ENCODE data around the gene WWOX.
"Not testable (repeated sequence)": the region's sequence is repeated elsewhere in the genome, so short reads cannot be mapped to it uniquely, and the experiment has no call there.

Gene WWOX

DNA sequence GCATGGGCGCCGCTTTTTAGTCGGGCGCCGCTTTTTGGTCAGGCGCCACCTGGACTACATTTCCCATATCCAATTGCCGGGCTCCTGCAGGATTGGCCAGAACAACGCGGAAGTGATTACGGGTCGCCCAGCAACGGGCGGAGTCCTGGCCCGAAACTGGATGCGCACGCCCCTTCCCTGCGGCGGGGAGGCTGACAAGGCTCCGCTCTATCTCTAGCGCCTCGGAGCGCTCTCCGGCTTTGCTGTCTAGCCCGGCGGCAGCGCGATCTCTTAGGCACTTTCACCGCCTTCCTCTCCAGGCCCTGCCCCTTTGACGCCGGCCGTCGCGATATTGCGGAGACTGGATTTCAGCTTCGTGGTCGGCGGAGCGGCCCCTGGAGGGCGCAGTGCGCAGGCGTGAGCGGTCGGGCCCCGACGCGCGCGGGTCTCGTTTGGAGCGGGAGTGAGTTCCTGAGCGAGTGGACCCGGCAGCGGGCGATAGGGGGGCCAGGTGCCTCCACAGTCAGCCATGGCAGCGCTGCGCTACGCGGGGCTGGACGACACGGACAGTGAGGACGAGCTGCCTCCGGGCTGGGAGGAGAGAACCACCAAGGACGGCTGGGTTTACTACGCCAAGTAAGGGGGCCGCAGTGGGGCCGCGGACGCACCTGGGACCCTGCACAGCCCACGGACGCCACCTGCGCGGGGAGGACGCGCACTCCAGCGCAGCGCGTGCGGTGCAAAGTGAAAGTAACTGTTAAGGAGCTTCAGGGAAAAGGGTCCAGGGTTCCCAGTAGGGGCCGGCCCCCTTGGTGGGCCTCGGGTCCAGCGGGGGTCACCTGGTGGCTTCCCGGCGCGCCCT is at the start of gene WWOX:
Gene WWOX (plus strand): TSS at position 384 of the 841 bp plus-strand sequence.
- peak; percentile 94 for DNase-seq (ENCODE audit: low spot score)

DNA sequence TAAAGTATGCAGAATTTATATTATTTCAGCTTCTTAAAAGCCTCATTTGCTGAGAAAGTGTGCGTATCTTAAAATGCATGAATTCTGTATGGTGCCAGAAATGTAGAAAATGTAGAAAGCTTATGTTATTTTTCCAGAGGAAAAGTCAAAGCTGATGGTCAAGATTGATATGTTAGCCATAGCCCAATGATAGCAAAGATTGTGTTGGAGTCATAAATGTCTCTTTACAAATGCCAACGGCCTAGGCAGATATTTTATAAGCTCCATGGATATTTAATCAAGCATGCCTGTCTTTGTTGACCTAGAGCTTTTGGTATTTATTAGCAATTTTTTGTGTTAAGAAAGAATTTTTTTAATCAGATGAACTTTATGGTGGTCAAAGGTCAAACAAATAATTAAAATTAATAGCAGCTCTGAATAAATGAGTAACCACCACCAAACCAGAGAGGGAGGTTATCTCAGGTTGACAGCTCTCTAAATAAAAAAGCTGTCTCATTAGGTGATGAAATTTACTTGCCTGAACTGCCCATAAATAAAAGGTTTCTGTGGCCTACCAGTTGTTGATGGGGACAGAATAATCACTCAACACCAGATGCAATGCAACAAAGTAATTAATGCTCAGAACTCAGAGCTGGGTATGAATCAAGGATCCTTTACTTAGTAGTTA is 48.6 kb upstream of the WWOX start:
- no peak for DNase-seq (ENCODE audit: low spot score)

DNA sequence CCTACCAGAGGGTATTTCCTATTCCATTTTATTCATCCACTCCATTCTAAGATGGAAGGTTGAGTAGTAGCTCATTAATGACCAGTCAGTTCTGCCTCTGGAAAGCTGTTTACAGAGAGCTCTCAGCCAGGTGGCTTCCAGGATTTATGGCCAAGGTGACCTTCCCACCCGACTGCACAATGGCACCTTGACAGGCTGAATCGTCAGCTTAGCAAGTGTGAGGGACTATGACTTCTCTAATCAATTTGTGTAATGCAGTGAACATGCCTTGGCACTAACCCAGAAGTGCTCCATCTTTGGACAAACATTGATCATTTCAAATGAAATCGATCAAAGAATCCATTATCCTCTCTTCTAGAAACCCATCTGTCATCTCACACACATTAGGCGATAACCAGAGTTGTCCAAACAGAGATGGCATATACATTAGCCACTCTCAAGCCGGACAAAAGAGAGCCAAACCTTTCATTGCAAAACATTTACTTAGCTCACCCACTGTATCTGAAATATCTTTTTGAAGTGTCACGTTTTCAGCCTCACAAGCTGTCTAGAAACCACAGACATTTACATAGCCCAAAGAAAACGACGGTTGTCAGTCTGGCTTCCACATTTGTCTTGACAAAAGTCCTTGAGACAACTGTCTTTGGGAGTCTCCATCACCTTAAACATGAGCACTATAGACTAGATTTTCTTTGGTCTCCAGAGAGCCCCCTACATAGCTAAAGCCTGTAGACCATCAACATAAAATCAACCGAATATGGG is 41.5 kb upstream of the WWOX start:
- no peak for DNase-seq (ENCODE audit: low spot score)

DNA sequence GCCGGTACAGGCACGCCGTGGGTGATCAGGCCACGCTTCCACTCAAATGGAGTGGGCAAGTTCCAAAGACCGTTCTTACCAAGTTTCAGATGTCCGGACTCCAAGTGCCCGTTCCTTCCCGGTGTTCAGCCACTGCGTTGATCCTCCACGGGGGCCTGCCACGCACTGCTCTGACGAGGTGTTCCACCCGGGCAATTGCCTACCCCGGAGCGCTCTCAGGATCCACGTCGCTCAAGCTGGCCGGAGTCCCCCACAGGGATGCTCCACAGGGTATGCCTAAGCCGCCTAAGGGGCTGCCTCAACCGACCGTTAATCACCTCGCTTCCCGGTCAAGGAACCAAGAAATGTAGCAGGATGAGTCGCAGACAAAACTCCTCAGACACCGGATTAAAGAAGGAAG is 39.6 kb upstream of the WWOX start:
- not testable (repeated sequence) for DNase-seq (ENCODE audit: low spot score)

DNA sequence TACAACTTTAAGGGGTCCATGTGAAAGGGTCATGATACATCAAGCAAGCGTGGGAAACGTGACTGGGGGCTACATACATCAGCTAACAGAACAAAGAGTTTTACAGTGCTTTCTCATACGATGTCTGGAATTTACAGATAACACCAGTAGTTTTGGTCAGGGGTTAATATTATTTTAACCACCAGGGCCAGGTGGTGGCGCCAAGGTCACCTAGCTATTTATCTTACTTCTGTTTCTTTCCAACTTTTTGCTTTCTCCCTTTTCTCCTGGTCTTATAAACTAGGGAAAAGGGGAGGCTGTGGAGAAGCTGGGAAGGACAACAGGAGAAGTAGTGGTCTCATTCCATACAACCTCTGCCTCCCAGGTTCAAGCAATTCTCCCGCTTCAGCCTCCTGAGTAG is 39.2 kb upstream of the WWOX start:
- no peak for DNase-seq (ENCODE audit: low spot score)

- DNase-seq (ENCODE audit: low spot score) = no peak
Observed at GRCh38 chr16:78060809-78061208, 38.6 kb upstream of the WWOX start.

DNA sequence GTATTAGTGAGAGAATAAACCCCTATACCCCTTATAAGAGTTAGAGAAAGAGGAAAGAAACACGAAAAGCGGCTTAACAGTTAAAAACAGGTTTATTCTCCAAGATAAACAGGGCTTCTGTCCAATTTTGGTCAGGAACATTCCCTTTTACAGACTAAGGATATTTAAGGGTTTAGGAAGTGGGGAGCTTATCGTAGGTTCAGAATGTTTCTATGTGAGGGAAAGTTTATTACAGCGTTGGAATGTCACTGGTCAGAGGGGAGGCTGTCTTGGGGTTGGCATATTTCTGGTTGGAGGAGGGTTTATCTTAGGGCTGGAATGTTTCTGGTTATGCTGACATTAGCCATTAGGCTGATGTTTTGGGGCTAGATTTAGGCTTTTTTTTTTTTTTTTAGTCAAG is 34.1 kb upstream of the WWOX start:
- no peak for DNase-seq (ENCODE audit: low spot score)

GRCh38 chr16:78069913-78070312 is 29.5 kb upstream of the WWOX start:
- no peak for DNase-seq (ENCODE audit: low spot score)

DNA sequence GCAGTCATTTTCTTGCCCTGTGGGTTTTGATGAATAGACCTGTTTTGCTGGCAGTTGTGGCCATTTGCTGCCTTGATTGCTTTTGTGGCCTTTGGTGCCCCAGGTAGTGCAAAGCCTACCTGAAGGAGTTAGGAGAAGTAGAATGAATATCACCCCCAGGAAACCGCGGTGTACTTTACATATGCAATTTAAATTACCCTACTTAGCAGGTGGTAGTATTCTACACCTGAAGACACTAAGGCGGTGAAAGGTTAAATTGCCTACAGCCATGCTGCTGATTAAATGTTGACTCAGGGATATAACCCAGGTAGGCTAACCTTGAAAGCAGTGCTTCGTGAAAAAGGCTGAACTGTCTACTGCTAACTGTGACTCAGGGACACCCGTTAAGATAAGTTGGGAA is 27.2 kb upstream of the WWOX start:
- no peak for DNase-seq (ENCODE audit: low spot score)

DNA sequence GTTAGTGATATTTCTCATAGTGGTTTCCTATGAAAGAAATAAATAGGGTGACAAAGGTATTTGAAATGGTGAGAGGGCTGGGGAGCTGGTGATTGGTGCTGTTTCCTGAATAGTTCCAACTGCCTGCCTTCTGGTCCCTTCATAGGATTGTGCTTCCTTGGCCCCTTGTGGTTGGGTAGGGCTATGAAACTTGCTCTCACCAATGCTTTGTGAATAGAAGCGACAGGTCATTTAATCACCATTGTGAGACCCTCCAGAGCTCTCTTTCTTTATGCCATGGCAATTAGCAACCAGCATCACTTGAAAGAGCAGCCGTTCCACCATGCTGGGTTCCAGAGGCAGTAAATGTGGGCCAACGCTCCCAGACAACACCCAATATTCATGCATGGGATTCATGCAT is 23.7 kb upstream of the WWOX start:
- no peak for DNase-seq (ENCODE audit: low spot score)

DNA sequence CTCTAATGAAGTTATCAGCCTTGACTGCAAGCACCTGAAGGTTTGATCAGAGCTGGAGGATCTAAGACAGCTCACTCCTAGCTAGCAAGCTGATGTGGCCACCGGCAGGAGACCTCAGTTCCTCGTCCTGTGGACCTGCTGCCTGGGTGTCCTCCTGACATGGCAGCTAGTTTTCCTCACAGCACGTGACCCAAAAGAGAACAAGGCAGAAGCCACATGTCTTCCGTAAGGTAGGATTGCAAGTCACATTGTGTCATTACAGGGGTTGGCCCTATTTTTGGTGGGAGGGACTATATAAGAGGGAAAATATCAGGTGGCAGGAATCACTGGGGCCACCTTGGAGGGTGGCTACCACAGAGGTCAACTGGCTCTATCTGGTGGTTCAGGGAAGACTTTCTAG is 18.1 kb upstream of the WWOX start:
- DNase-seq (ENCODE audit: low spot score) = no peak

- no peak for DNase-seq (ENCODE audit: low spot score)
Observed at GRCh38 chr16:78091419-78091818, 8.0 kb upstream of the WWOX start.

DNA sequence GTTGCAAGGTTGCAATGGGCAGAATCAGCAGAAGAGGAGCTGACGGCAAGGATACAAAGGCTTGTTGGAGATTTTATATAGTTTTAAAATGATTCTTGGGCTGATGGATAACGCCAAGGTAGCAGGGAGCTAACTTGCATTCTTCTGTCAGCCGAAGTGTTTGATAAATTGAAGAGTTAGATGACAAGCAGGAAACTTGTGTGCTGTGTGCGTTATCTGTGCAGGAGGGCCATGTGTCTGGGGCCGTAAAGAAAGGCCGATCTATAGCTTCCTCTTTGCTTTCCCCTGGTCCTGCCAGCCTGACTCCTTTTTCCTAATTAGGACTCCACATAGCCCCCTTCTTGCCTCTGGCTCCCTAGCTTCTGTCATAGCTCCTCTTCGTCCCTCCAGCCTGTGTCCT is 6.7 kb upstream of the WWOX start:
- DNase-seq (ENCODE audit: low spot score) = no peak

DNA sequence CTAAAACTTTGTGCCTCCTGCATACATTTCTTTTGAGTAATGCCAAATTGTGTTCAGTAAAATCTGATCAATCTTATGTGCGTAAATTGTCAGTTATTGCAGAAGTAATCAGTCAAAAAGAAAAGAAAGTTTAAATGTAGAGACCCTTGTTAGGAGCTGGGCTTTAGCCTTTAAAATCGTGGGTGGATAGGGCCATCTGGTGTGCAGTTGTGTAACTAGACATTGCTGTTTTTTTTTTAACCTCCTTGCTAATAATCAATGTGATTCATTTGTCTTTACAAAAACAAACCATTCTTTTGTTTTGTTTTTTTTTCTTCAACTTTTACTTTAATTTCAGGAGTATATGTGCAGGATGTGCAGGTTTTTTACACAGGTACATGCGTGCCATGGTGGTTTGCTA is 5.3 kb upstream of the WWOX start:
- DNase-seq (ENCODE audit: low spot score) = no peak

DNA sequence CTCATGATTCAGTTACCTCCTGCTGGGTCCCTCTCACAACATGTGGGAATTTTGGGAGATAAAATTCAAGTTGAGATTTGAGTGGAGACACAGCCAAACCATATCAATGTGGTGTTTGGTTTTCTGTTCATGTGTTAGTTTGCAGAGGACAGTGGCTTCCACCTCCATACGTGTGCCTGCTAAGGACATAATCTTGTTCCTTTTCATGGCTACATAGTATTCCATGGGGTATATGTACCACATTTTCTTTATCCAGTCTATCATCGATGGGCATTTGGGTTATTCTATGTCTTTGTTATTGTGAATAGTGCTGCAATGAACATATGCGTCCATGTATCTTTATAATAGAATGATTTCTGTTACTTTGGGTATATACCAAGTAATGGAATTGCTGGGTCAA is 4.5 kb upstream of the WWOX start:
- no peak for DNase-seq (ENCODE audit: low spot score)

GRCh38 chr16:78096386-78096785 is 3.1 kb upstream of the WWOX start:
- DNase-seq (ENCODE audit: low spot score) = peak; percentile 20

DNA sequence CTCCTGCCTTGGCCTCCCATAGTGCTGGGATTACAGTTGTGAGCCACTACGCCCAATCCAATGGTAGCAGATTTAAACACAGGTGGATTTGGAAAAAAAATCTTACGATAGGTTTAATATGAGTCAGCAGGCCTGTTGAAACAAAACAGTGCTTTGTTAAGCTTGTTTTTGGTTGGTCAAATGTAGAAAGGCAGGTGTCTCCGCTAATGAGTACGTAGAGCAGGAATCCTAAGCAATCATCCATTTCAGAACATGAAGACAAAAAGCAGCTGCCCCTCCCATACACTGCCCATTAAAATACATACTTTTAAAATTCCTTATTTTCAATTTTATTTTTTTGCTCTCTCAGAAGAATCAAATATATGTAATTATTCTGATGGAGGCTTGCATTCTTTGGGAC is 1.9 kb upstream of the WWOX start:
- no peak for DNase-seq (ENCODE audit: low spot score)

GRCh38 chr16:78098087-78098486 is 1.4 kb upstream of the WWOX start:
- no peak for DNase-seq (ENCODE audit: low spot score)

DNA sequence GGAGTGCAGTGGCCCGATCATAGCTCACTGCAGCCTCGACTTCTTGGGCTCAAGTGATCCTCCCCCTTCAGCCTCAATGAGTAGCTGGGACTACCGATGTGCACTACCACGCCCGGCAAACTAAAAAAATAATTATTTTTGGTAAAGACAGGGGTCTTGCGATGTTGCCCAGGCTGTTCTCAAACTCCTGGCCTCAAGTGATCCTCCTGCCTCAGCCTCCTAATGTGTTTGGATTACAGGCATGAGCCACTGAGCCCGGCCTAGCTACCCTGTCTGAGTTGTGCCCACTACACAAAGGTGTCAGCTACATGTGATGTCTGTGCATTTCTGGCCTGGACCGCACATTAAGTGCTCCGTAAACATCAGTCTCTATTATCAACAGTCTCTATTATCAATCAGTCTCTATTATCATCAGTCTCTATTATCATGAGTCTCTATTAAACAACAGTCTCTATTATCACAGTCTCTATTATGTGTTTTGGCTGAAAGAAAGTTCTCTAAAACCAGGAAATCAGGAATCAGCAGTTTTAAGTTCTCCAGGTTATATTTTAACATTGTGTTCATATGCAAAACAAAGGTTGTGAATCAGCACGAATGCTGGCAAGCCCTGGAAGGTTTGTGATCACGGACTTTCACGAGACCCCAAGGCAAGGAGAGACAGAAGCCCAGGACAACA is 721 bp upstream of the WWOX start:
- peak; percentile 1 for DNase-seq (ENCODE audit: low spot score)

DNA sequence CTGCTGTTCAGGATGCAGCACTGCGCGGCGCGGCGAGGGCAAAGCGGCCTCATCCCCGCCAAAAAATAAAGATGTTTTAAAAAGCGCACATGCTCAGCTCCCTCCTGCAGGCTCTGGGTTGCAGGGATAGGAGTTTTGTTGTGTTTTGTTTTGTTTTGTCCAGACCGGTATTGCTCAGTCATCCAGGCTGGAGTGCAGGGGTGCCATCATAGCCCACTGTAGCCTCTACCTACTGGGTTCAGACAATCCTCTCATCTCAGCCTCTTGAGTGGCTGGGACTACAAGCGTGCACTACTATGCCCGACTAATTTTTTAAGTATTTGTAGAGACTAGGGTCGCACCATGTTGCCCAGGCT is 636 bp downstream of the WWOX start:
- no peak for DNase-seq (ENCODE audit: low spot score)

DNA sequence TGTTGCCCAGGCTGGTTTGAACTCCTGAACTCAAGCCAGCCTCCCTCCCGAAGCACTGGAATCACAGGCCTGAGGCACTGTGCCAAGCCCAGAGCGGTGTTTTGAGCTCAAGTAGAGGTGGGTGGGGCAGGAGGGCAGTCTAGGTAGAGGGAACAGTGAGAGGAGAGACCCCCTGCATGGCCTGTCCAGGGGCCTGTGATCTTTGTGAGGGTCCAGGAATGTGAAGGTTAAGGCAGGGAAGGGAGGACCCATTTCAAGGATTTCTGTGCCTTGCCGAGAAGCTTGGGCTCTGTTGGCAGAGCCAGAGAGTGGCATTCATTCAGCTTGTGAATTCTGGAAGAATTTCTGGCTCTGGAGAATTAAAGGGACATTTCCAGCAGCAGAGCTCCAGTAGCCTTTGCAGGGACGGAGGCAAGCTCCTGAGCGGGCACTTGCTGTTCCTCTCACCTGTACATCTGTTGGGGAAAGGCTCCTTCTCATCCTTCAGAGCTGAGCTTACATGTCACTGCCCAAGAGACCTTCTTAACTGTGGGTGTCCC is 2.7 kb downstream of the WWOX start:
- no peak for DNase-seq (ENCODE audit: low spot score)

GRCh38 chr16:78102865-78103264 is 3.4 kb downstream of the WWOX start:
- no peak for DNase-seq (ENCODE audit: low spot score)

Data from kidney capillary endothelial cell (primary cell).